ENCODE results near the gene TPP1. TPM values are rescaled to one million over a fixed set of nuclear protein-coding genes. Genes with fewer than 3 reads are reported as not detected.

Gene TPP1
- total RNA-seq, 6 donors from 2014 or later = 71.6 to 240 (median 145) TPM

DNA sequence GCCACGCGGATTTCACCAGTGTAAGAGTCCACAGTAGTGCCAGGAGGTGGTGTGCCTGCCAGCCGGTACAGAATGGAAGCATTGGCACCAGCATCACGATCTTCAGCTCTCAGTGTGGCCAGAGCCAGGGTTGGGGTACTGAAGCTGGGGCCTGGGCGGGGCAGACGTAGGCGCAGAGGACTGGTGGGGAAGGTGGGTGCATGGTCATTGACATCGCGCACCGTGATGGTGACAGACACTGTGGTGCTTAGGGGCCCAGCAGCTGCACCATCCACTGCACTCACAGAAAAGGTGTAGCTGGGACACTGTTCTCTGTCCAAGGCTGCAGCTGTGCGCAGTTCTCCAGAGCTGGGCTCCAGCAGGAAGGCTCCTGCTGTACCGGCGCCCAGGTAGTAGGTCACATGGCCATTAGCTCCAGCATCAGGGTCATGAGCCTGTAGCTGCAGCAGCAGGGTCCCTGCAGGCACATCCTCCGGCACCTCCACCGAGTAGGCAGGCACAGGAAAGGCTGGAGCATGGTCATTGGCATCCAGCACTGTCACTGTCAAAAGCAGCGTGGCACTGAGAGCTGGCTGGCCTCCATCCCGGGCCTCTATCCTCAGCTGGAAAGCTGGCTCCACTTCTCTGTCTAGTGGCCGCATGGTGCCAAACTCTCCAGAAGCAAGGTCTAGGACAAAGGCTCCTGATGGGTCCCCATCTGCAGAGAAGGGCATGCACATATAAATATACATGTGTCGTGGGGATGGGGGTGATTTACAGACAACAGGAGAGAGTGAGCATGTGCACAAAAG is 7.9 kb upstream of the TPP1 start:
- TF ChIP-seq EP300 (IDR thresholded peaks at IDR 0.05) (no peak), POLR2AphosphoS5 (IDR thresholded peaks at IDR 0.05) (no peak), POLR2A (IDR thresholded peaks at IDR 0.05) (no peak)
- TF ChIP-seq, protein P1, sequence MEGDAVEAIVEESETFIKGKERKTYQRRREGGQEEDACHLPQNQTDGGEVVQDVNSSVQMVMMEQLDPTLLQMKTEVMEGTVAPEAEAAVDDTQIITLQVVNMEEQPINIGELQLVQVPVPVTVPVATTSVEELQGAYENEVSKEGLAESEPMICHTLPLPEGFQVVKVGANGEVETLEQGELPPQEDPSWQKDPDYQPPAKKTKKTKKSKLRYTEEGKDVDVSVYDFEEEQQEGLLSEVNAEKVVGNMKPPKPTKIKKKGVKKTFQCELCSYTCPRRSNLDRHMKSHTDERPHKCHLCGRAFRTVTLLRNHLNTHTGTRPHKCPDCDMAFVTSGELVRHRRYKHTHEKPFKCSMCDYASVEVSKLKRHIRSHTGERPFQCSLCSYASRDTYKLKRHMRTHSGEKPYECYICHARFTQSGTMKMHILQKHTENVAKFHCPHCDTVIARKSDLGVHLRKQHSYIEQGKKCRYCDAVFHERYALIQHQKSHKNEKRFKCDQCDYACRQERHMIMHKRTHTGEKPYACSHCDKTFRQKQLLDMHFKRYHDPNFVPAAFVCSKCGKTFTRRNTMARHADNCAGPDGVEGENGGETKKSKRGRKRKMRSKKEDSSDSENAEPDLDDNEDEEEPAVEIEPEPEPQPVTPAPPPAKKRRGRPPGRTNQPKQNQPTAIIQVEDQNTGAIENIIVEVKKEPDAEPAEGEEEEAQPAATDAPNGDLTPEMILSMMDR (IDR thresholded peaks at IDR 0.05) = no peak
- no peak for ATAC-seq (ENCODE audit: low FRiP score in 2 of 2)
- Histone ChIP-seq H3K9me3 (no peaks in the 10 kb centered on the region), H3K27ac (no peak overlapping the region), H3K4me1 (peaks cover 0 to 6% (median 0%) of the 10 kb centered on the region in 4 donors), H3K36me3 (peaks cover 0 to 81% (median 34%) of the 10 kb centered on the region in 4 donors), H3K4me3 (no peak overlapping the region), H3K27me3 (no peaks in the 10 kb centered on the region)
- 78 to 89% methylated on average over 8 to 19 of the region's 19 CpGs for WGBS, 2 donors
- peak in 1 of 2 donors; percentile 43 for DNase-seq

DNA sequence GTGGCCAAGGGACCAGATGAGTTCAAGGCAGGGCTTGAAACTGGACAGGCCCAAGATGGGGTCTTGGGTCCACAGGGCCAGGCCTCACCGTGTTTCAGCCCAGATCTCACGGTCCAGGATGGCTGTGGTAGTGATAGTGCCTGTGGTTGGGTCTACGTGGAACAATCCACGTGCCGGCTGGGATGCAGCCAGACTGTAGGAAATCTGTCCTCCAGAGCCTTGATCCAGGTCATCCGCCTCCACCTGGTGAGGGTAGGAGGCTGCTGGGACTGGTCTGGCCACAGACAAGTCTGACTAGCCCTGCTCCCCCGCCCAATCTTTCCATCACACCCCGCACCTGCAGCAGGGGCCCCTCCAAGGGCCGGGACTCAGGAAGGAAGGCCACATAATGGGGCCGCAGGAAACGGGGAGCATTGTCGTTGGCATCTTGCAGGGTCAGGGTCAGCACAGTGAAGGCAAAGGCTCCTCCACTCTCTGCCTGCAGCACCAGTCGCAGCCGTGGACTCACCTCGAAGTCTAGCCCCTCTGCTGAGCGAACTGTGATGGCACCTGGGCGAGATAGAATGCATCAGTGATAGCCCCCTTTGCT is 6.7 kb upstream of the TPP1 start:
- TF ChIP-seq EP300 (IDR thresholded peaks at IDR 0.05) (no peak), POLR2AphosphoS5 (IDR thresholded peaks at IDR 0.05) (no peak), POLR2A (IDR thresholded peaks at IDR 0.05) (no peak)
- TF ChIP-seq, protein P1 (IDR thresholded peaks at IDR 0.05) = no peak
- Histone ChIP-seq H3K27ac (no peak overlapping the region), H3K9me3 (no peaks in the 10 kb centered on the region), H3K36me3 (peaks cover 0 to 68% (median 29%) of the 10 kb centered on the region in 4 donors), H3K4me3 (no peak overlapping the region), H3K4me1 (peaks cover 0 to 6% (median 0%) of the 10 kb centered on the region in 4 donors), H3K27me3 (no peaks in the 10 kb centered on the region)
- ATAC-seq (ENCODE audit: low FRiP score in 2 of 2) (no peak), DNase-seq (peak in 1 of 2 donors; percentile 41)
- WGBS, 2 donors = 89 to 96% methylated on average over 10 to 17 of the region's 17 CpGs

DNA sequence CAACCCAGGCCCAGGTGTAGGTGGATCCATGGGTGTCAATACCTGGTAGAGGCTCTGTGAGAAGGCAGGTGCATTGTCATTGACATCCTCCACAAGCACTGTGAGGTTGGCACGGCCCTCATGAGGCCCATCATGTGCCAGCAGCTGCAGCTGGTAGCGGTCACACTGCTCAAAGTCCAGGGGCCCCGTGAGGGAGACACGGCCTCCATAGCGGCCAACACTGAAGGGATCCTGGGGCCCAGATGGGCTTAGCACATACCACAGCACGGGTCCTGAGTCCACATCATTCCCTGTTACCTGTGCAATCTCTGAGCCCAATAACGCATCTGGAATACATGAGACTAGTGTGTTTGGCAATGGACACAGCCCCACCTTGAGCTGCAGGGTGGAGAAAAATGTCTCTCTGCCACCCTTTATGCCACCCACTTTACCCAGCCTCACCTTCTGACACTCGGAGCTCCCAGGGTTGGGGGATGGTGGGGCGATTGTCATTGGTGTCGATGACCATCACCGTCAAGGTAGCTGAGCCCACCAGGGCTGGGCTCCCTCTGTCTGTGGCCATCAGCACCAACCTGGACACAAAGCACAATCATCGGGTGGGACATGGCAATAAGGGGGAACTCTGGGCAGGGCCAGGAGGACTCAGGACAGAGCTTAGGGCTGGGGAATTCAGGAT is 6.1 kb upstream of the TPP1 start:
- Histone ChIP-seq H3K4me1 (peaks cover 0 to 3% (median under 1%) of the 10 kb centered on the region in 4 donors), H3K4me3 (no peak overlapping the region), H3K9me3 (no peaks in the 10 kb centered on the region), H3K27ac (no peak overlapping the region), H3K27me3 (no peaks in the 10 kb centered on the region), H3K36me3 (peaks cover 0 to 62% (median 26%) of the 10 kb centered on the region in 4 donors)
- DNase-seq = peak in 1 of 2 donors; percentile 16
- ATAC-seq (ENCODE audit: low FRiP score in 2 of 2) = no peak
- no peak for TF ChIP-seq EP300 (IDR thresholded peaks at IDR 0.05)
- WGBS, 2 donors = 96 to 100% methylated on average over 7 to 12 of the region's 12 CpGs

DNA sequence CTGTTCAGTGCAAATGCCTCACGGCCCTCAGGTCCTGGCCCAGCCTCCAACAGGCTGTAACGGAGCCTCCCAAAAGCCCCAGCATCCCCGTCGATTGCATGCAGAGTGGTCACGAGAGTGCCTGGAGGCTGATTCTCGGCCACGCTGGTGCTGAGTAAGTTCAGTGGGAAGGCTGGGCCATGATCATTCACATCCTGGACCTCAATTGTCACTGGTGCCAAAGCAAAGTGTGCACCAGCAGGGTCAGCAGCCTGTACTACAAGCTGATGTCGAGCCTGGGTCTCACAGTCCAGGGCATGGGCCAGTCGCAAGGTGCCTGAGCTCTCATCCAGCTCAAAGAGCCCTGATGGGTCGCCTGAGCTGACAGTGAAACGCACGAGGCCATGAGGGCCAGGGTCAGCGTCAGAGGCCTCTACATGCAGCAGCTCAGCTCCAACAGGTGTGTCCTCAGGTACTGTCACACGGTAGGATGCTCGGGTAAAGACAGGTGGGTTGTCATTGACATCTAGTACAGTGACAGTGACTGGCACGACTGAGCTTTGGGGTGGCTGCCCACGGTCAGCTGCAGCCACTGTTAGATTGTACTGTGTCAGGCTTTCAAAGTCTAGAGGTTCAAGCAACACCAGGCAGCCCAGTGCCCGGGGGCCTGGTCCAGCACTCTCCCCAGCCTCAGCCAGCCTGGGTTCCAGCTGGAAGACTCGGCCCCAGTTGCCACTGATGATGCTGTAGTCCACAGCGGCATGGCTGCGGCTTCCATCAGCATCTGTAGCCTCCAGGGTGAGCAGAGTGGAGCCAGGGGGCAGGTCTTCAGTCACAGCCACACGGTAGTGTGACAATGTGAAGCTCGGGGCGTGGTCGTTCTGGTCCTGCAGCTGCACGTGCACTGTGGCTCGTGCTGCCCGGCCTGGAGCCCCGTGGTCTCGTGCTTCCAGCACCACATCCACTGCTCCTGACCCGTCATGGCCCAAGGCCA is 4.5 kb upstream of the TPP1 start:
- Histone ChIP-seq H3K27ac (no peak overlapping the region), H3K36me3 (peaks cover 0 to 49% (median 21%) of the 10 kb centered on the region in 4 donors), H3K4me3 (no peak overlapping the region), H3K4me1 (peaks cover 3 to 10% (median 7%) of the 10 kb centered on the region in 4 donors), H3K9me3 (no peaks in the 10 kb centered on the region), H3K27me3 (no peaks in the 10 kb centered on the region)
- 78 to 92% methylated on average over 8 to 27 of the region's 31 CpGs for WGBS, 2 donors
- DNase-seq (no peak), ATAC-seq (ENCODE audit: low FRiP score in 2 of 2) (no peak)
- TF ChIP-seq, protein P1 (IDR thresholded peaks at IDR 0.05) = no peak
- TF ChIP-seq EP300 (IDR thresholded peaks at IDR 0.05) (no peak), POLR2A (IDR thresholded peaks at IDR 0.05) (no peak), POLR2AphosphoS5 (IDR thresholded peaks at IDR 0.05) (no peak)

Data from upper lobe of left lung (tissue), 6 donors.